Stimulated activated CD8-positive, alpha-beta memory T cell treated with anti-CD3 and anti-CD28 coated beads, Interleukin-2, amount 100 ng/mL, for 48 hours (primary cell): ENCODE results near the gene MEIS3.
"Not testable (repeated sequence)": the region's sequence is repeated elsewhere in the genome, so short reads cannot be mapped to it uniquely, and the experiment has no call there.

ENCODE experiments used
- DNase-seq, 2 donors: peaks; one replicate each; pipeline ENCODE4 v3.0.0-alpha.2; 2020; ENCODE audit warnings: low read depth in 2 of 2

MEIS3 gene

GRCh38 chr19:47386582-47386981 lies 32.7 kb downstream of the MEIS3 start:
- not testable (repeated sequence) for DNase-seq

GRCh38 chr19:47384533-47384932 lies 34.8 kb downstream of the MEIS3 start:
- DNase-seq = not testable (repeated sequence)

GRCh38 chr19:47383890-47384289 lies 35.4 kb downstream of the MEIS3 start:
- DNase-seq = not testable (repeated sequence)

GRCh38 chr19:47381653-47382279 lies 37.6 kb downstream of the MEIS3 start:
- DNase-seq = no peak

GRCh38 chr19:47381121-47381520 lies 38.2 kb downstream of the MEIS3 start:
- DNase-seq = no peak

DNA sequence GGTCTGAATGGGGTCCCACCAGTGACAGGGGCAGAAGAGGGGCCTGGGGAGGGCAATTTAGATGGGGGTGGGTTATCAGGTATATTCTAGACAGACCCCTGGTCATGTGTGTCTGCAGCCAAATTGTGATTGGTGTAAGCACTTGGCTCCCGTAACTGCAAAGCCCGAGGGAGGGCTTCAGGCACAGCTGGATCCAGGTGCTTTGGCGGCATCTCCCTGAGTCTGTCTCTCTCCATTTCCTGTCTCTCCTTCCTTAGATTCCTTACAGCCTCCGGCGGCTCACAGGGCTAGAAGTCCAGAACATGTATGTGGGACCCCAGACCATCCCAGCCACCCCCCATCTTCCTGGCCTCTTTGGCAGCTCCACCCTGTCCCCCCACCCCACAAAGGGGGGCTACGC lies 38.8 kb downstream of the MEIS3 start:
- no peak for DNase-seq

DNA sequence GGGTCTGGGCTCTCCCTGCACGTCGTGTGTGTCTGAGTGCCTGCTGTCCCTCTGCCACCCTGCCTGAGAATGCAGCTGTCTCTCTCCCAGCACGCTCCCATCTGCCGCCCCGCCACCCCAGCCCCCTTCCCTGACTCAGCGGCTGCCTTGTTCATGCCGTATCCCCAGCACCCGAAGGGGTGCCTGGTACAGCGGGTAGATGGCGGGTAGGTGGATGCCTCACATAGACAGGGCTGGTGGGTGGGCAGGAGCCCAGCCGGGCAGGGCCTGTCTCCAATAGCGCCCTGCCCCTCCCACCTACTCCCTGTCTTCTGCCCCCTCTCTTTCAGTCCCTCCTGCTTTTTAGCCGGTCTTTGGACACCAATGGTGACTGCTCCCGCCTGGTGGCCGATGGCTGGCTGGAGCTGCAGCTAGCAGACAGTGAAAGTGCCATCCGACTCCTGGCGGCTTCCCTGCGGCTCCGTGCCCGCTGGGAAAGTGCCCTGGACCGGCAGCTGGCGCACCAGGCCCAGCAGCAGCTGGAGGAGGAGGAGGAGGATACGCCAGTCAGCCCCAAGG lies 39.9 kb downstream of the MEIS3 start:
- no peak for DNase-seq

DNA sequence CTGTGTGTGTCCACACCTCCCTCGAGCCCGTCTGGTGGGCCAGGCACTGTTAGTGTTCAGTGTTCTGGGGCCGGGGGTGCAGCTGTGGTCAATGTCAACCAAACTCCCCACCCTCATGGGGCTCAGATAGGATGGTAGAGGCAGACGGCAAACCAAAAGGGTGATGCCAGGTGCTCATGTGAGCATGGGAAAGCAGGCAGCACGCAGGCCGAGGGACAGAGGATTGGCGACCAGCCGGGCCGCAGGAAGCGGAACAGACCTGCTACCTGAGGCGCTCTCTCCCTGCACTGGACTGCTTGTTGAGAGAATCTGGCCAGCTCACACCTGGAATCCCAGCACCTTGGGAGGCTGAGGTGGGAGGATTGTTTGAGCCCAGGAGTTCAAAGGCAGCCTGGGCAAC lies 41.1 kb downstream of the MEIS3 start:
- no peak for DNase-seq

GRCh38 chr19:47377801-47378200 lies 41.5 kb downstream of the MEIS3 start:
- DNase-seq = no peak

DNA sequence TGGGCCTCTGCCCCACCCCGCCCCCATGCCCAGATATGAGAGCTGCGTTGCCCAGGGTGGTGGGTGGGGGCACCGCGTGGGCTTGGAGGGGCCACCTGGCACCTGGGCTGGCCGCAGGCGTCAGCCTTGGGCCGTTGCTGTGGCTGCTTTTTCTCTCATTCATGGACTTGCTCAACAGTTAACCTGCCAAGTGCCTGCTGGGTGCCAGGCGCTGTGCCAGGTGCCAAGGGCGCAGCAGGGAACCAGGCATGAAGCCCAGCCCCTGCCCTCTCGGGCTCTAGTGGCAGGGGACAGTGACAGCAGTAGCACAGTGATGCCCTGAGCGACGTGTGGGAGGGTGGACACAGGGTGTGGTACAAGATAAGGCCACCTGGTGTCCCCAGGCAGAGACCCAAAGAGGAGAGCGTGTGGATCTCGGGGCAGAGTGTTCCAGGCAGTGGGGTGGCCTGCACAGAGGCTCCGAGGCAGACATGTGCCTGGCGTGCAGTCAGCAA lies 42.1 kb downstream of the MEIS3 start:
- DNase-seq = no peak

GRCh38 chr19:47376589-47377144 lies 42.7 kb downstream of the MEIS3 start:
- DNase-seq = no peak

DNA sequence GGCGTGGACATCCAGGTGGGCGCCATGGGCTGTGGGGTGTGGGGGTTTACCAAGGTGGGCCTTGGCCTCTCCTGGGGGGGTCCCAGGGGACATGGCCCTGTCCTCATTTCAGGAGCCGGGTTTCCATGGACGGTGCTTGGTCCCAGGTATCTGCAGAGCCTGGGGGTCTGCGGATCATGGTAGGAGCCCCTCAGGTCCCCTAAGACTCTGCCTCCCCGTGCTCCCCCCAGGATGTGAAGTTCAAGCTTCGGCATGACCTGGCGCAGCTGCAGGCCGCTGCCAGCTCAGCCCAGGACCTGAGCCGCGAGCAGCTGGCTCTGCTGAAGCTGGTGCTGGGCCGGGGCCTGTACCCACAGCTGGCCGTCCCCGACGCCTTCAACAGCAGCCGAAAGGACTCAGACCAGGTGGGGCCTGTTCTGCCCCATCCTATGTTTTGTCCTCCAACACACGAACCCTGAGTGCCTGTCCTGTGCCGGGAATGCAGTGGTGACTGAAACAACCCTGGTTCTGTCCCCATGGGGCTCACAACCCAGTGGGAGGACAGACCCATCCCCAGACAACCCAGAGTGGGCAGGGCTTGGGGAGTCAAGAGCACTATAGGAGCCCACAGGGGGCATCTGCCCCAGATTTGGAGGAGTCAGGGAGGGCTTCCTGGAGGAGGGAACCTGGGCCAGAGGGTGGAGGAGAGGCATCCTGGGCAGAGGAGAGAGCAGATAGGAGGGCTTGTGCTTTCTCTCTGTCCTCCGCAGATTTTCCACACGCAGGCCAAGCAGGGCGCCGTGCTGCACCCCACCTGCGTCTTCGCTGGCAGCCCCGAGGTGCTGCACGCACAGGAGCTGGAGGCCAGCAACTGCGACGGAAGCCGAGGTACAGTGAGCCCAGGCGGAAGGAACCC lies 43.4 kb downstream of the MEIS3 start:
- DNase-seq = no peak

- DNase-seq = no peak
Observed at GRCh38 chr19:47374876-47375693, 44.2 kb downstream of the MEIS3 start.

GRCh38 chr19:47373246-47374240 lies 45.8 kb downstream of the MEIS3 start:
- no peak for DNase-seq

GRCh38 chr19:47372603-47373002 lies 46.7 kb downstream of the MEIS3 start:
- DNase-seq = no peak

DNA sequence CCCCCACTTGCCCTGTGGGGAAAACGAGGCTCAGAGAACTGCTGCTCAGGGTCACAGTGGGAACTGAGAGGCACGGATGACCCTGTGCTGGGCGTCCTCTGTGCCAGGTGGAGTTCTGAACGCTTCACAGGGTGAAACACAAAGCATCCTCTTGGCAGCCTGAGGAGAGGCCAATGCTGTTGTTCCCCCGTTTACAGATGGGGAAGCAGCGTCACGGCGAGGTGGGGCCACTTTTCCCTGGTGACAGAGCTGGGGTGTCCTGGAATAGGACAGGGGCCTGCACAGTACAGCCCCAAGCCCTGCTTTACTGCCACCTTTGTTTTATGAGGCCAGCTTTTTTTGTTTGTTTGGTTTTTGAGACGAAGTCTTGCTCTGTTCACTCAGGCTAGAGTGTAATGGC lies 48.1 kb downstream of the MEIS3 start:
- no peak for DNase-seq

GRCh38 chr19:47370045-47370611 lies 49.2 kb downstream of the MEIS3 start:
- DNase-seq = no peak

DNA sequence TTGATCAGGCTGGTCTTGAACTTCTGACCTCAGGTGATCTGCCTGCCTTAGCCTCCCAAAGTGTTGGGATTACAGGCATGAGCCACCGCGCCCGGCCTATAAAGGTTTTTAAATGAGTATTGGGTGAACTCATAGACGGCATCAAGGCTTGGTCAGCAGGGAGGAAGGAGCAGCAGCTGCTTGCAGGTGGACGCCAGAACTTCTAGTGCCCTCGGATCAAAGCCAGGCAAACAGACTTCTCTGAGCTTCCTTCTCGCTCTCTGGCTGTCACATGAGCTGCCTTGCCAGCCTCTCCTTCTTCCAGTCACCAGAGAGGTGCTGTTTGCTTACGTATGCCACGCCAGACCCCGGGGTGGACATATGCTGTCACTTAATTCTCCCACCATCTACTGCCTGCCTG lies 53.9 kb downstream of the MEIS3 start:
- not testable (repeated sequence) for DNase-seq

DNA sequence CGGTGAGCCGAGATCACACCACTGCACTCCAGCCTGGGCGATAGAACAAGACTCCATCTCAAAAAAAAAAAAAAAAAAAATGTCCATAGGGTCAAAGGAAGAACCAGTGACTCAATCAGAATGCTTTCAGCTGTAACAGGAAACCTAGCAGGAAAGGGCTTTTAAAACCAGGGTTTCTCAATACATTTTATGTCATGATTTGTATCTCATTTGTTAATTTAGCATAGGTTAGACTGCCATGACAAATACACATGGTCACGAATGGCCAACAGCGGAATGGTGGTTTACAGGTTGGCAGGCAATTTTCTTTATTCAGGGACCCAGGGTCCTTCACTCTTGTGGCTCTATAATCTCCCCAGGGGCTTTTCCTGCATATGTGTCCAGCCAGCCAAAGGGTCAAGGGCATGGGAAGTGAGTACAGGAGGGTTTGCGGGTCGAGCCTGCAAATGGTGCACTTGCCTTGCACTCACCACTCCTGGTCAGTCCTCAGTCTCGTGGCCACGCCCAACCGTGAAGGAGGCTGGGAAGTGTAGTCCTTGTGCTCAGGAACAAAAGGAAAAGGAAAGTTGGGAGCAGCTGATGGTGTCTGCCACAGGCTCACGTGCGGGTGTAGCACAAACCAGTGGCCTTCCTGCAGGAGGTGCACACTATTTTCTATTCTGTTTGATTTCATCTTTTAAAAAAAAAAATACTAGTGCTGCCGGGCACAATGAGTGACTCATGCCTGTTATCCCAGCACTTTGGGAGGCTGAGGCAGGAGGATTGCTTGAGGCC lies 55.4 kb downstream of the MEIS3 start:
- no peak for DNase-seq
